ENCODE results near the gene COPG2. TPM values are rescaled to one million over a fixed set of nuclear protein-coding genes. Genes with fewer than 3 reads are reported as not detected.

Gene COPG2
- total RNA-seq, 2 experiments from 2014 or later, result 23.0 TPM

- no peak for DNase-seq
- peaks cover 3% of the 10 kb centered on the region for H3K36me3 Mint-ChIP-seq
- peak overlapping the region; percentile 77 for H3K4me3 Mint-ChIP-seq
- peaks cover 19% of the 10 kb centered on the region for H3K4me1 Mint-ChIP-seq
- peak overlapping the region; percentile 50 for H3K27ac Mint-ChIP-seq
- H3K27me3 Mint-ChIP-seq, result peaks cover 14% of the 10 kb centered on the region
- H3K9me3 Mint-ChIP-seq, result no peaks in the 10 kb centered on the region
Measured at GRCh38 chr7:130486954-130487436, 181.6 kb downstream of the COPG2 start.

GRCh38 chr7:130486114-130486953 lies 182.2 kb downstream of the COPG2 start:
- H3K27me3 Mint-ChIP-seq, result peaks cover 18% of the 10 kb centered on the region

DNA sequence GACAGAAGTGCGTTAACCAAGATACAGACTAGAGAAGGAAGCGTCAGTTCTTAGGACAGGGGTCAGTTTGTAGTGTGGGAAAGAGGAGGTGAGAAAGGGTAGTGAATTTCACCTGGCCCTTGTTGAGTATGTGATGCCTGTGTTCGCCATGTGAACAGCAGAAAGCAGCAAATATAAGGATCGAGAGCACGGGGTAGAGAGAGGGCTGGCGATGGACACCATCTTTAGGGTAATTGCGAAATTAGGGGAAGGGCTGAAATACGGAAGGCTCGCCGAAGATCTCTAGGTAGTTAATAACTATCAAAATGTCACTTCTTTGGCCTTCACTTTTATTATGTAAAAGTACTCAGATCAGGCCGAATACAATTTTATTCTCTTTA lies 182.8 kb downstream of the COPG2 start:
- Mint-ChIP-seq H3K4me3 (peak overlapping the region; percentile 77), H3K36me3 (no peaks in the 10 kb centered on the region), H3K27ac (peak overlapping the region; percentile 14), H3K4me1 (peaks cover 19% of the 10 kb centered on the region), H3K9me3 (no peaks in the 10 kb centered on the region), H3K27me3 (peaks cover 18% of the 10 kb centered on the region)
- no peak for DNase-seq

More at GRCh38 chr7:130486114-130486953, 182.2 kb downstream of the COPG2 start:
- peak; percentile 74 for DNase-seq
- H3K4me1 Mint-ChIP-seq, result peaks cover 19% of the 10 kb centered on the region
- no peaks in the 10 kb centered on the region for H3K9me3 Mint-ChIP-seq
- H3K36me3 Mint-ChIP-seq, result peaks cover 3% of the 10 kb centered on the region
- H3K4me3 Mint-ChIP-seq, result peak overlapping the region; percentile 77
- H3K27ac Mint-ChIP-seq, result peak overlapping the region; percentile 79

GRCh38 chr7:130483031-130483430 lies 185.5 kb downstream of the COPG2 start:
- Mint-ChIP-seq H3K4me3 (no peak overlapping the region), H3K27me3 (peaks cover 14% of the 10 kb centered on the region), H3K27ac (no peak overlapping the region), H3K36me3 (no peaks in the 10 kb centered on the region), H3K9me3 (peaks cover 2% of the 10 kb centered on the region), H3K4me1 (peaks cover 17% of the 10 kb centered on the region)
- DNase-seq, result no peak

GRCh38 chr7:130481898-130482297 lies 186.7 kb downstream of the COPG2 start:
- peaks cover 14% of the 10 kb centered on the region for H3K4me1 Mint-ChIP-seq
- no peak overlapping the region for H3K4me3 Mint-ChIP-seq
- H3K27me3 Mint-ChIP-seq, result peaks cover 14% of the 10 kb centered on the region

DNA sequence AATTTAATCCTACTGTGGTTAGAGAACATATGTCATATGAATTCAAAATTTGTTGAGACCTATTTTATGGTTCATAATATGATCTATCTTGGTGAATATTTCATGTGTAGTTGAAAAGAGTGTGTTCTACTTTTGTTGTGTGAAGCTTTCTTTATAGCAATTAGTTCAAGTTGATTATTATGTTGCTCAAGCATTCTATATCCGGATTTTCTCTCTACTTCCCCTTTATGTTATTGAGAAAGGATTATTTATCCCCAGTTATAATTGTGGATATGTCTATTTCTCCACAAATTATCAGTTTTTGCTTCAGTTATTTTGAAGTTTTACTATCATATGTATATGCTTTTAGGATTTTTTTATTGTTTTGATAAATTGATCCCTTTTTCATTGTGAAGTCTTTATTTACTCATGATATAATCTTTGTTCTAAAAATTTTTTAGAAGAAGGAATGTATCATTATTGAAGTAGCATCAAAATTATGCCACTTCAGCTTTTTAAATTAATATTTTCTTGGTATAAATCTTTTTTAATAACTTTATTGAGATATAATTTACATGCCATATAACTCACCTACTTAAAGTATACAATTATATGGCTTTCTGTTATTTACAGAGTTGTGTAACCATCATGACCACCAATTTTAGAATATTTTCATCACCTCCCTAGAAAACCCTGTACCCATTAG lies 188.7 kb downstream of the COPG2 start:
- Mint-ChIP-seq H3K36me3 (no peaks in the 10 kb centered on the region), H3K27ac (no peak overlapping the region), H3K9me3 (peaks cover 2% of the 10 kb centered on the region), H3K27me3 (peaks cover 11% of the 10 kb centered on the region), H3K4me1 (peaks cover 10% of the 10 kb centered on the region), H3K4me3 (no peak overlapping the region)
- DNase-seq, result no peak

More at GRCh38 chr7:130481898-130482297, 186.7 kb downstream of the COPG2 start:
- DNase-seq, result no peak
- Mint-ChIP-seq H3K9me3 (peaks cover 2% of the 10 kb centered on the region), H3K36me3 (no peaks in the 10 kb centered on the region), H3K27ac (no peak overlapping the region)

DNA sequence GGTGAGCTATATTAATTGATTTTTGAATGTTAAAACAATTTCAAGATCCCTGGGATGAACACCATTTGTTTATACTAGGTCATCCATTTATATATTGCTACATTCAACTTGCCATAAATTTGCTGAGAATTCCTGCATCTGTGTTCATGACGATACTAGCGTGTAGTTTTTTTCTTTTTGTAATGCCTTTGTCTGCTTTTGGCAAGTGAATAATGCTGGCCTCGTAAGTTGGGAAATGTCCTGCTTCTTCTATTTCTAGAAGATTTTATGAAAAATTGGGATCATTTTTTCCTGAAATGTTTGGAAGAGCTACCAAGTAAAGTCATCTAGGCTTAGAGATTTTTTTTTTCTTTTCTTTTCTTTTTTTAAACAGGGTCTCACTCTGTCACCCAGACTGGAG lies 189.6 kb downstream of the COPG2 start:
- Mint-ChIP-seq H3K4me3 (no peak overlapping the region), H3K27ac (no peak overlapping the region), H3K27me3 (peaks cover 11% of the 10 kb centered on the region), H3K36me3 (no peaks in the 10 kb centered on the region), H3K9me3 (peaks cover 2% of the 10 kb centered on the region), H3K4me1 (peaks cover 10% of the 10 kb centered on the region)
- DNase-seq, result no peak

DNA sequence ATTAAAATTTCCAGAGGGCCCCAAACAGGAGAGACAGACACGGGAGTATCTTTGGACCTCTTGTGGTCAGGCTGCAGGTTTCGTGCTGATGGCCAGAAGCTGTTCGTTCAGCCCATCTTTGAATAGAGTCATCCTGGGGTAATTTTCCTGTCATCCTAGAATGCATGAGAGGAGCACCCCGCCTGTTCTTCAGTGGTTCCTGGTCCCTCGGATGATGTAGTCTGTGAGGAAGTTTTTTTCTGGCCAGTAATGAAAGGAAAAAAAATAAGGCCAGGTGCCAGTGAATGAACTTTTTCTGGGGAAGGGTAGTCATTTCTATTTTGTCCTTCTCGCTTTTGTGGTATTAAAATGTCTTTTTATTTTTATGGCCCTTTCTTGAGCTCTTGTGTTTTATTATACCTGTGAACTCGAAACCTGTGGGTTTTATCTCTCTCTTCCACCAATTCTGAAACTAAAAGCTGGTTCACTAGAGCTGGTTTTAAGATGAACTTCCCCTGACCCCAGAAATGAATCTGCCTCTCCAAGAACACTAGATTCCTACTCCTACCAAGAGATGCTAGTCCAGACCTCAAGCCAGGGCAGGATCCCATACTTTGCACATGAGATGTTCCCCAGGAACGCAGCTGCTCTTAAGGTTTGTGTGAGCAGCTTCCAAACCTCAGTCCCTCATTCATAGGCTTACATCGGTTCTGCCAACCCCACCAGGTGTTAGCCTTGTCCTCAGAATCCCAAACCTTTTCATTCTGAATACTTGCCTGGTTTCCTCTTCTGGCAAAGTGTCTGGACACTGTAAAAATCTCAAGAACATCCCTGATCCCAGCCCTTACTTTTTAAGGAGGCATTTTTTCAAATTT lies 192.0 kb downstream of the COPG2 start:
- H3K27ac Mint-ChIP-seq, result no peak overlapping the region
- no peaks in the 10 kb centered on the region for H3K36me3 Mint-ChIP-seq
- H3K27me3 Mint-ChIP-seq, result no peaks in the 10 kb centered on the region
- no peak for DNase-seq
- peaks cover 14% of the 10 kb centered on the region for H3K4me1 Mint-ChIP-seq
- H3K4me3 Mint-ChIP-seq, result no peak overlapping the region
- H3K9me3 Mint-ChIP-seq, result peaks cover 2% of the 10 kb centered on the region

DNA sequence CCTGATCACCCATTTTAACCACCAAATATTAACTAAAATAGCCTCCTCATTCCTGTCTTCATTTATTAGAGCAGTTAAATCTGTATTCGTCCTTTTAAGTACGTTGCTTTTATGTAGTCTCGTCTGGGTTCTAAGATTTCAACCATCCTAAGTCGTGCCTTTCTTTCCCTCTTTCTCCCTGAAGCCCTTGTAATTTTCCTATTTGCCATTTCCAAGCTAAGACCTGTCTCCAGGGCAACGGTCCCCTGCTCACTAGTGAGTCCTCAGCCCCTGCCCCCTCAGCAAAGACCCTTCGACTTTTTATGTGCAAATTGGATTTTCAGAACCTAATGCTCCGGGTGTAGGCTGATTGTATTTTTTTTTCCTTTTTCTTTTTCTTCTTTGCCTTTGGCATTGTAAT lies 192.8 kb downstream of the COPG2 start:
- peaks cover 14% of the 10 kb centered on the region for H3K4me1 Mint-ChIP-seq

DNA sequence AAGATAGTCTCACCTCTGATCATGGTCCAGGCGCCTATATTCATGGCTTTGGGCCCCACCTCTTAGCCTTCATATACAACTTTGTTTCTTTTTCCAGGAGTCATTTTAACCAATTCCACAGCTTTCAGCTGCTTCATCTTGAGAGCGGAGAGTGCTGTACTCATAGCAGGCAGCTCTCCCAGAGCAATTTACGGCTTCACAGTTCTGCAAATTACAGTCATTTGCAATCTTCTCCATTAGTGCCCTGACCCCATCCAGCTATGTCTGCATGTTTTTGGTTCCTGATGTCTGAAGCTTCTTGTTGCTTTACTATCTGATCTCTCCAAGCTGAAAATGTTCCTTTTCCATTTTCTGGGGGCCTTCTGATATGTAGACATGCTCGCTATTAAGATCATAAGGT lies 194.7 kb downstream of the COPG2 start:
- Mint-ChIP-seq H3K4me1 (peaks cover 16% of the 10 kb centered on the region), H3K36me3 (no peaks in the 10 kb centered on the region), H3K9me3 (peaks cover 2% of the 10 kb centered on the region), H3K27me3 (no peaks in the 10 kb centered on the region), H3K27ac (no peak overlapping the region), H3K4me3 (no peak overlapping the region)
- DNase-seq, result no peak

More for the DNA sequence above, 192.8 kb downstream of the COPG2 start:
- Mint-ChIP-seq H3K36me3 (no peaks in the 10 kb centered on the region), H3K9me3 (peaks cover 2% of the 10 kb centered on the region), H3K27ac (no peak overlapping the region), H3K4me3 (no peak overlapping the region), H3K27me3 (no peaks in the 10 kb centered on the region)
- DNase-seq, result no peak

GRCh38 chr7:130473289-130473688 lies 195.3 kb downstream of the COPG2 start:
- H3K4me1 Mint-ChIP-seq, result peaks cover 16% of the 10 kb centered on the region
- H3K9me3 Mint-ChIP-seq, result no peaks in the 10 kb centered on the region
- no peak for DNase-seq
- H3K27me3 Mint-ChIP-seq, result no peaks in the 10 kb centered on the region
- no peak overlapping the region for H3K4me3 Mint-ChIP-seq
- H3K36me3 Mint-ChIP-seq, result no peaks in the 10 kb centered on the region
- no peak overlapping the region for H3K27ac Mint-ChIP-seq

DNA sequence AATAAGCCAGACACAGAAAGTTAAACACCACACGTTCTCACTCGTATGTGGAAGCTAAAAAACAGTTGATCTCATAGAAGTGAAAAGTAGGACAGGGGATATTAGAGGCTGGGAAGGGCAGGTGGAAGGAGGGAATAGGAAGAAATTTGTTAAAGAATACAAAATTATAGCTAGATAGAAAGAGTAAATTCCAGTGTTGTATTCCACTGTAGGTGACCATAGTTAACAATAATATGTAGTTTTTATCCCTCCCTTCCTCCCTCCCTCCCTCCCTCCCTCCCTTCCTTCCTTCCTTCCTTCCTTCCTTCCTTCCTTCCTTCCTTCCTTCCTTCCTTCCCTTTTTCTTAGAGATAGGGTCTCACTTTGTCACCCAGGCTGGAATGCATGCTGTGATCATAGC lies 196.6 kb downstream of the COPG2 start:
- H3K27me3 Mint-ChIP-seq, result no peaks in the 10 kb centered on the region
- H3K4me1 Mint-ChIP-seq, result peaks cover 16% of the 10 kb centered on the region
- H3K36me3 Mint-ChIP-seq, result no peaks in the 10 kb centered on the region
- no peaks in the 10 kb centered on the region for H3K9me3 Mint-ChIP-seq
- H3K4me3 Mint-ChIP-seq, result no peak overlapping the region
- no peak overlapping the region for H3K27ac Mint-ChIP-seq
- DNase-seq, result no peak

GRCh38 chr7:130468612-130469011 lies 199.9 kb downstream of the COPG2 start:
- no peak overlapping the region for H3K27ac Mint-ChIP-seq
- peaks cover 9% of the 10 kb centered on the region for H3K4me1 Mint-ChIP-seq
- H3K4me3 Mint-ChIP-seq, result no peak overlapping the region
- peaks cover 2% of the 10 kb centered on the region for H3K9me3 Mint-ChIP-seq
- no peaks in the 10 kb centered on the region for H3K36me3 Mint-ChIP-seq
- DNase-seq, result no peak
- H3K27me3 Mint-ChIP-seq, result no peaks in the 10 kb centered on the region

GRCh38 chr7:130463553-130464434 lies 204.8 kb downstream of the COPG2 start:
- H3K9me3 Mint-ChIP-seq, result peaks cover 15% of the 10 kb centered on the region
- no peak for DNase-seq
- H3K27ac Mint-ChIP-seq, result no peak overlapping the region
- peaks cover 5% of the 10 kb centered on the region for H3K4me1 Mint-ChIP-seq
- H3K27me3 Mint-ChIP-seq, result no peaks in the 10 kb centered on the region
- H3K36me3 Mint-ChIP-seq, result peaks cover 7% of the 10 kb centered on the region
- no peak overlapping the region for H3K4me3 Mint-ChIP-seq
